H1 (cell line): ENCODE measurements around the gene VTI1B. TPM values are rescaled to one million over a fixed set of nuclear protein-coding genes. Genes with fewer than 3 reads are reported as not detected.

ENCODE experiments used
- ATF2 ChIP-seq: IDR thresholded peaks from 2 replicates; pipeline ENCODE4 v1.6.1; 2012; ENCODE audit warnings: low read length, inconsistent platforms
- CBX5 ChIP-seq: fragments of 300-800, 300-1000 bp; sonication (generic); IDR thresholded peaks from 2 replicates; pipeline ENCODE4 v1.7.1; 2016; ENCODE audit warnings: antibody characterized with exemption, low read length, low read depth
- EGR1 ChIP-seq: IDR thresholded peaks from 2 replicates; pipeline ENCODE4 v1.6.1; 2011; ENCODE audit warnings: low read depth, low read length, borderline replicate concordance
- POLR2AphosphoS5 ChIP-seq: IDR thresholded peaks from 2 replicates; pipeline ENCODE4 v1.6.1; 2011; ENCODE audit warnings: low read depth, low read length
- polyA plus RNA-seq, 7 experiments: library from polyadenylated mRNA; depleted of rRNA in 3 of 7; stranded (reverse) in 5 of 7; unstranded in 2 of 7; fragments of >200 nt in 5 of 7; fragments of 200-250 nt in 2 of 7; gene quantifications; 1 replicate in 5 of 7; 2 replicates in 1 of 7; 4 replicates in 1 of 7; pipeline versions ENCODE4 v1.2.1 to v1.2.3, GENCODE V29; 2011 to 2013; ENCODE audit warnings: missing spikeins in 2 of 7, mixed read lengths in 2 of 7
- total RNA-seq: library from RNA; stranded (reverse); fragmentation: NEBNext Ultra II Directional; extraction: Animal tissue kit (Norgen Biotek cat#: 25700); gene quantifications from 2 replicates; pipeline ENCODE4 v1.2.1, GENCODE V29; 2021

The VTI1B gene
- total and polyA plus RNA-seq, 2 of the 8 experiments (the other 6 are each of a cell fraction or from before 2014, with no cell fraction given) = 28.1 to 98.7 TPM

GRCh38 chr14:67704484-67705089 is 30.2 kb upstream of the VTI1B start (continued):
- TF ChIP-seq EGR1 (no peak), POLR2AphosphoS5 (no peak), ATF2 (no peak), CBX5 (no peak)
